ENCODE measurements around the gene CRELD1. TPM values are rescaled to one million over a fixed set of nuclear protein-coding genes. Genes with fewer than 3 reads are reported as not detected.

Gene CRELD1
- total and polyA plus RNA-seq, 2 of the 13 experiments (the other 11 are each of a cell fraction or from before 2014, with no cell fraction given) = 27.1 to 61.9 TPM

DNA sequence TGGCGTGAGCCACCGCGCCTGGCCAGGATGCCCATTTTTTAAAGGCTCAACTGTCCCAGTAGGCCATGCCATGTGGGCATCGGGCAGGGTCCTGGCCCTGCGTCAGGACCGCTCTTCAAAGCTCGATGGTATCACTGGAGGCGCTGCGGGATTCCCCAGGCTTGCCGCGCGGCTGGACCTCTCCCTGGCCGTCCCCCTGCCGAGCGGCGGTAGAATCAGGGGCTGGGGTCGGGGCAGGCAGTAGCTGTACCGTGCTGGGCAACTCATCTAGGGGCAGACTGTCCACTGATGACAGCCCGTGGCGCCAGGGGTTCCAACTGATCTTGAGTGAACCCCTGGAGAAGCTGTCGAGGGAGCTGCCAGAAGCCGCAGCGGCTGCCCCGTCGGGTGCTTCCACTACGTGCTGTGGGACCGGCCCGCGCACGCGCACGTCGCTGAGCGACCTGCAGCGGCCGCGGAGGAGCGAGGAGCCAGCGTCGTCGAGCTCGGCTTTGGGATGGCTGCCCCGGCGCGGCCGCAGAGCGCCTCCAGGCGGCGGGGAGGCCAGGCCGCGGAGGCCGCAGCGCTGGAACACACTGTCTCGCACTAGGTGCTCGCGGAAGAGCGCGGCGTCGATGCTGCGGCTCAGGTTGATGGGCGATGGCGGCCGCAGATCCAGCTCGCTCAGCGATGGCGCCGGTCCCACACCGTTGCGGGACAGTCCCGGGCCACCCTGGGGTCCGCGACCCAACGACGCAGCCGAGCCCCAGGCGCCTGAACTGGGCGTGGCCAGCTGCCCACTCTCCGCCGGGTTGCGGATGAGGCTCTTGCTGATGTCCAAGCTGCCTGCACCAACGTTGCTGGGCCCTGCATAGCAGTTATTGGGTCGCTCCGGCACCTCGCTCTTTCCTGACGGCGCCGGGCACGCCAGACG is 12.7 kb downstream of the CRELD1 start (continued):
- peak; percentile 52; the same call in 1 of the 2 replicates for TF ChIP-seq SSRP1 (CRISPR knock-in tag; IDR thresholded peaks at IDR 0.05)
- no peak for TF ChIP-seq ZNF383 (CRISPR knock-in tag; IDR thresholded peaks at IDR 0.05; ENCODE audit: borderline replicate concordance)
- no peak for TF ChIP-seq ZNF17 (CRISPR knock-in tag; IDR thresholded peaks at IDR 0.05)
- peak; percentile 99 for TF ChIP-seq KDM2A (CRISPR knock-in tag; IDR thresholded peaks at IDR 0.05; ENCODE audit: borderline replicate concordance, low read depth)
- TF ChIP-seq, protein P1, sequence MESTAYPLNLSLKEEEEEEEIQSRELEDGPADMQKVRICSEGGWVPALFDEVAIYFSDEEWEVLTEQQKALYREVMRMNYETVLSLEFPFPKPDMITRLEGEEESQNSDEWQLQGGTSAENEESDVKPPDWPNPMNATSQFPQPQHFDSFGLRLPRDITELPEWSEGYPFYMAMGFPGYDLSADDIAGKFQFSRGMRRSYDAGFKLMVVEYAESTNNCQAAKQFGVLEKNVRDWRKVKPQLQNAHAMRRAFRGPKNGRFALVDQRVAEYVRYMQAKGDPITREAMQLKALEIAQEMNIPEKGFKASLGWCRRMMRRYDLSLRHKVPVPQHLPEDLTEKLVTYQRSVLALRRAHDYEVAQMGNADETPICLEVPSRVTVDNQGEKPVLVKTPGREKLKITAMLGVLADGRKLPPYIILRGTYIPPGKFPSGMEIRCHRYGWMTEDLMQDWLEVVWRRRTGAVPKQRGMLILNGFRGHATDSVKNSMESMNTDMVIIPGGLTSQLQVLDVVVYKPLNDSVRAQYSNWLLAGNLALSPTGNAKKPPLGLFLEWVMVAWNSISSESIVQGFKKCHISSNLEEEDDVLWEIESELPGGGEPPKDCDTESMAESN (CRISPR knock-in tag; conservative IDR thresholded peaks at IDR 0.05) = peak; percentile 81
- TF ChIP-seq TAF15 (IDR thresholded peaks at IDR 0.05; ENCODE audit: low read depth, low read length, poor library complexity, severe bottlenecking) = no peak
- no peak for TF ChIP-seq SOX5 (CRISPR knock-in tag; IDR thresholded peaks at IDR 0.05; ENCODE audit: borderline replicate concordance)
- no peak for TF ChIP-seq ZFP1 (CRISPR knock-in tag; IDR thresholded peaks at IDR 0.05)
- TF ChIP-seq, protein P2, sequence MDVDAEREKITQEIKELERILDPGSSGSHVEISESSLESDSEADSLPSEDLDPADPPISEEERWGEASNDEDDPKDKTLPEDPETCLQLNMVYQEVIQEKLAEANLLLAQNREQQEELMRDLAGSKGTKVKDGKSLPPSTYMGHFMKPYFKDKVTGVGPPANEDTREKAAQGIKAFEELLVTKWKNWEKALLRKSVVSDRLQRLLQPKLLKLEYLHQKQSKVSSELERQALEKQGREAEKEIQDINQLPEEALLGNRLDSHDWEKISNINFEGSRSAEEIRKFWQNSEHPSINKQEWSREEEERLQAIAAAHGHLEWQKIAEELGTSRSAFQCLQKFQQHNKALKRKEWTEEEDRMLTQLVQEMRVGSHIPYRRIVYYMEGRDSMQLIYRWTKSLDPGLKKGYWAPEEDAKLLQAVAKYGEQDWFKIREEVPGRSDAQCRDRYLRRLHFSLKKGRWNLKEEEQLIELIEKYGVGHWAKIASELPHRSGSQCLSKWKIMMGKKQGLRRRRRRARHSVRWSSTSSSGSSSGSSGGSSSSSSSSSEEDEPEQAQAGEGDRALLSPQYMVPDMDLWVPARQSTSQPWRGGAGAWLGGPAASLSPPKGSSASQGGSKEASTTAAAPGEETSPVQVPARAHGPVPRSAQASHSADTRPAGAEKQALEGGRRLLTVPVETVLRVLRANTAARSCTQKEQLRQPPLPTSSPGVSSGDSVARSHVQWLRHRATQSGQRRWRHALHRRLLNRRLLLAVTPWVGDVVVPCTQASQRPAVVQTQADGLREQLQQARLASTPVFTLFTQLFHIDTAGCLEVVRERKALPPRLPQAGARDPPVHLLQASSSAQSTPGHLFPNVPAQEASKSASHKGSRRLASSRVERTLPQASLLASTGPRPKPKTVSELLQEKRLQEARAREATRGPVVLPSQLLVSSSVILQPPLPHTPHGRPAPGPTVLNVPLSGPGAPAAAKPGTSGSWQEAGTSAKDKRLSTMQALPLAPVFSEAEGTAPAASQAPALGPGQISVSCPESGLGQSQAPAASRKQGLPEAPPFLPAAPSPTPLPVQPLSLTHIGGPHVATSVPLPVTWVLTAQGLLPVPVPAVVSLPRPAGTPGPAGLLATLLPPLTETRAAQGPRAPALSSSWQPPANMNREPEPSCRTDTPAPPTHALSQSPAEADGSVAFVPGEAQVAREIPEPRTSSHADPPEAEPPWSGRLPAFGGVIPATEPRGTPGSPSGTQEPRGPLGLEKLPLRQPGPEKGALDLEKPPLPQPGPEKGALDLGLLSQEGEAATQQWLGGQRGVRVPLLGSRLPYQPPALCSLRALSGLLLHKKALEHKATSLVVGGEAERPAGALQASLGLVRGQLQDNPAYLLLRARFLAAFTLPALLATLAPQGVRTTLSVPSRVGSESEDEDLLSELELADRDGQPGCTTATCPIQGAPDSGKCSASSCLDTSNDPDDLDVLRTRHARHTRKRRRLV (CRISPR knock-in tag; IDR thresholded peaks at IDR 0.05) = no peak; the same call in 1 of the 2 replicates
- TF ChIP-seq, protein P3, sequence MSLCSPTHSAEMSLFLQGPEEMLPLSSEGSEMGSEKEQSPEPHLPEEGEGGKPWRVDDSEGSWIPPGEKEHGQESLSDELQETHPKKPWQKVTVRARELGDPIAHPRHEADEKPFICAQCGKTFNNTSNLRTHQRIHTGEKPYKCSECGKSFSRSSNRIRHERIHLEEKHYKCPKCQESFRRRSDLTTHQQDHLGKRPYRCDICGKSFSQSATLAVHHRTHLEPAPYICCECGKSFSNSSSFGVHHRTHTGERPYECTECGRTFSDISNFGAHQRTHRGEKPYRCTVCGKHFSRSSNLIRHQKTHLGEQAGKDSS (CRISPR knock-in tag; IDR thresholded peaks at IDR 0.05; ENCODE audit: borderline replicate concordance, low read depth) = peak; percentile 85
- TF ChIP-seq ZNF703 (CRISPR knock-in tag; IDR thresholded peaks at IDR 0.05; ENCODE audit: borderline replicate concordance) = no peak; the same call in 1 of the 2 replicates
- TF ChIP-seq SMYD3 (CRISPR knock-in tag; IDR thresholded peaks at IDR 0.05) = no peak
- no peak for TF ChIP-seq ZEB1 (IDR thresholded peaks at IDR 0.05; ENCODE audit: insufficient replicate concordance, low read depth)
- TF ChIP-seq ARNT (IDR thresholded peaks at IDR 0.05) = no peak
- TF ChIP-seq ZNF777 (CRISPR knock-in tag; IDR thresholded peaks at IDR 0.05) = peak; percentile 100
- peak; percentile 50 for TF ChIP-seq CBX1 (IDR thresholded peaks at IDR 0.05; ENCODE audit: low read depth)
- TF ChIP-seq, protein P4, sequence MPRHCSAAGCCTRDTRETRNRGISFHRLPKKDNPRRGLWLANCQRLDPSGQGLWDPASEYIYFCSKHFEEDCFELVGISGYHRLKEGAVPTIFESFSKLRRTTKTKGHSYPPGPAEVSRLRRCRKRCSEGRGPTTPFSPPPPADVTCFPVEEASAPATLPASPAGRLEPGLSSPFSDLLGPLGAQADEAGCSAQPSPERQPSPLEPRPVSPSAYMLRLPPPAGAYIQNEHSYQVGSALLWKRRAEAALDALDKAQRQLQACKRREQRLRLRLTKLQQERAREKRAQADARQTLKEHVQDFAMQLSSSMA (CRISPR knock-in tag; IDR thresholded peaks at IDR 0.05) = peak; percentile 15; the same call in 1 of the 2 replicates
- no peak for TF ChIP-seq MATR3 (CRISPR knock-in tag; IDR thresholded peaks at IDR 0.05)
- peak; percentile 47; the same call in 1 of the 2 replicates for TF ChIP-seq ZZZ3 (CRISPR knock-in tag; IDR thresholded peaks at IDR 0.05; ENCODE audit: borderline replicate concordance)
- TF ChIP-seq HNRNPUL1 (IDR thresholded peaks at IDR 0.05; ENCODE audit: low read depth, low read length) = 0 out of 2 replicates have a peak, but pooled peaks have one; percentile 16
- TF ChIP-seq SP2 (CRISPR knock-in tag; IDR thresholded peaks at IDR 0.05) = peak; percentile 32
